SU-DHL-6 (cell line): ENCODE data around the gene PPFIA2.

Experiments
- H2AFZ ChIP-seq: fragments of 200-600 bp; sonication (generic); 2 replicates; pipeline ENCODE4 v1.6.1; 2014; ENCODE audit warnings: low read depth, mild to moderate bottlenecking, moderate library complexity, mixed read lengths, antibody characterized with exemption, low read length; ENCODE audit not compliant: severe bottlenecking
- H3F3A ChIP-seq: fragments of 200-600 bp; shearing (Covaris generic); 2 replicates; pipeline ENCODE4 v1.6.0; 2016; ENCODE audit warnings: antibody characterized with exemption, mild to moderate bottlenecking; ENCODE audit not compliant: insufficient read depth
- H3K27ac ChIP-seq: fragments of 200-600 bp; sonication (generic); 2 replicates; pipeline ENCODE4 v1.5.1; 2016; ENCODE audit warnings: low read depth, mild to moderate bottlenecking, low read length, moderate library complexity, mixed read lengths
- H3K27me3 ChIP-seq: fragments of 200-600 bp; sonication (generic), shearing (Covaris generic); 2 replicates; pipeline ENCODE4 v1.6.0; 2014; ENCODE audit warnings: mild to moderate bottlenecking, low read length
- H3K36me3 ChIP-seq: fragments of 200-600 bp; sonication (generic); 2 replicates; pipeline ENCODE4 v1.6.1; 2014; ENCODE audit warnings: mild to moderate bottlenecking, low read length, mixed read lengths
- H3K4me2 ChIP-seq: fragments of 300-600, 200-600 bp; shearing (Covaris generic), sonication (generic); 2 replicates; pipeline ENCODE4 v1.6.0; 2014; ENCODE audit warnings: low read length, low read depth, mild to moderate bottlenecking; ENCODE audit not compliant: poor library complexity, severe bottlenecking
- H3K4me3 ChIP-seq: fragments of 200-600 bp; sonication (generic); 2 replicates; pipeline ENCODE4 v1.5.1; 2014; ENCODE audit warnings: antibody characterized with exemption, low read length, mild to moderate bottlenecking, mixed read lengths; ENCODE audit not compliant: insufficient read depth, poor library complexity, severe bottlenecking
- H3K79me2 ChIP-seq: fragments of 200-600 bp; sonication (generic); 2 replicates; pipeline ENCODE4 v1.6.1; 2014; ENCODE audit warnings: mild to moderate bottlenecking, low read length, moderate library complexity; ENCODE audit not compliant: insufficient read depth
- H3K9ac ChIP-seq: fragments of 200-600 bp; sonication (generic); 2 replicates; pipeline ENCODE4 v1.7.0; 2014; ENCODE audit warnings: mild to moderate bottlenecking, low read length
- H3K9me2 ChIP-seq: fragments of 200-600 bp; sonication (generic); replicated peaks from 2 replicates; pipeline ENCODE4 v1.6.1; 2014; ENCODE audit warnings: low read length; ENCODE audit not compliant: insufficient read depth
- H3K9me3 ChIP-seq: fragments of 200-600 bp; sonication (generic); 2 replicates; pipeline ENCODE4 v1.6.1; 2014; ENCODE audit warnings: low read length, mixed read lengths; ENCODE audit not compliant: insufficient read depth
- H4K20me1 ChIP-seq: fragments of 200-600 bp; sonication (generic); 2 replicates; pipeline ENCODE4 v1.6.1; 2014; ENCODE audit warnings: low read depth, mild to moderate bottlenecking, antibody characterized with exemption, low read length, moderate library complexity, mixed read lengths
- CTCF ChIP-seq: fragments of 200-600 bp; sonication (generic); IDR thresholded peaks from one replicate; pipeline ENCODE4 v1.5.1; 2017; ENCODE audit warnings: antibody characterized with exemption, mild to moderate bottlenecking, low read length, moderate library complexity; ENCODE audit not compliant: insufficient read depth, poor library complexity, severe bottlenecking
- EZH2phosphoT487 ChIP-seq: fragments of 200-600 bp; sonication (generic), shearing (Covaris generic); conservative IDR thresholded peaks from 2 replicates; pipeline ENCODE4 v1.6.1; 2018; ENCODE audit warnings: mild to moderate bottlenecking, antibody characterized with exemption, low read length, moderate library complexity, mixed read lengths

Gene PPFIA2

GRCh38 chr12:81468206-81468605, 290.9 kb downstream of the PPFIA2 start:
- Histone ChIP-seq H3K4me2 (no peak overlapping the region), H3K79me2 (no peaks in the 10 kb centered on the region), H2AFZ (no peak overlapping the region), H3K9me2 (no peaks in the 10 kb centered on the region), H3K4me3 (no peak overlapping the region), H3K36me3 (no peaks in the 10 kb centered on the region), H4K20me1 (no peaks in the 10 kb centered on the region), H3F3A (no peaks in the 10 kb centered on the region), H3K9me3 (no peaks in the 10 kb centered on the region), H3K27me3 (no peaks in the 10 kb centered on the region; the same call in 1 of the 2 replicates), H3K27ac (no peak overlapping the region), H3K9ac (no peak overlapping the region)
- no peak for TF ChIP-seq EZH2phosphoT487
- TF ChIP-seq CTCF = no peak

- H3K27ac ChIP-seq = no peak overlapping the region
- H3K36me3 ChIP-seq = no peaks in the 10 kb centered on the region
- no peaks in the 10 kb centered on the region for H3F3A ChIP-seq
- no peak overlapping the region for H3K9ac ChIP-seq
- no peak overlapping the region for H3K4me3 ChIP-seq
- H3K27me3 ChIP-seq = no peaks in the 10 kb centered on the region
- H4K20me1 ChIP-seq = no peaks in the 10 kb centered on the region
- TF ChIP-seq CTCF = no peak
- no peak for TF ChIP-seq EZH2phosphoT487
- no peak overlapping the region for H2AFZ ChIP-seq
- H3K4me2 ChIP-seq = no peak overlapping the region
- no peaks in the 10 kb centered on the region for H3K9me3 ChIP-seq
- H3K9me2 ChIP-seq = no peaks in the 10 kb centered on the region
- H3K79me2 ChIP-seq = no peaks in the 10 kb centered on the region
Measured at GRCh38 chr12:81465876-81466275, 293.3 kb downstream of the PPFIA2 start.

- Histone ChIP-seq H3K9me3 (no peaks in the 10 kb centered on the region), H3K9me2 (no peaks in the 10 kb centered on the region), H3K4me2 (no peak overlapping the region), H2AFZ (no peak overlapping the region), H3K27me3 (no peaks in the 10 kb centered on the region), H4K20me1 (no peaks in the 10 kb centered on the region), H3K79me2 (no peaks in the 10 kb centered on the region), H3K36me3 (no peaks in the 10 kb centered on the region), H3K27ac (no peak overlapping the region), H3K4me3 (no peak overlapping the region), H3K9ac (no peak overlapping the region), H3F3A (no peaks in the 10 kb centered on the region)
- no peak for TF ChIP-seq CTCF
- no peak for TF ChIP-seq EZH2phosphoT487
Measured at GRCh38 chr12:81465191-81465590, 294.0 kb downstream of the PPFIA2 start.

- Histone ChIP-seq H3K9me3 (no peaks in the 10 kb centered on the region), H3K4me2 (no peak overlapping the region), H3K9me2 (no peaks in the 10 kb centered on the region), H3F3A (no peaks in the 10 kb centered on the region), H3K4me3 (no peak overlapping the region), H3K36me3 (no peaks in the 10 kb centered on the region), H3K27me3 (no peaks in the 10 kb centered on the region), H2AFZ (no peak overlapping the region), H3K9ac (no peak overlapping the region), H3K79me2 (no peaks in the 10 kb centered on the region), H4K20me1 (no peaks in the 10 kb centered on the region), H3K27ac (no peak overlapping the region)
- TF ChIP-seq EZH2phosphoT487 (no peak), CTCF (no peak)
Measured at GRCh38 chr12:81461163-81461562, 298.0 kb downstream of the PPFIA2 start.
